ENCODE measurements around the gene FOXP1.
A peak's percentile ranks its signal among the peaks of the same experiment; 100 is the strongest.

DNA sequence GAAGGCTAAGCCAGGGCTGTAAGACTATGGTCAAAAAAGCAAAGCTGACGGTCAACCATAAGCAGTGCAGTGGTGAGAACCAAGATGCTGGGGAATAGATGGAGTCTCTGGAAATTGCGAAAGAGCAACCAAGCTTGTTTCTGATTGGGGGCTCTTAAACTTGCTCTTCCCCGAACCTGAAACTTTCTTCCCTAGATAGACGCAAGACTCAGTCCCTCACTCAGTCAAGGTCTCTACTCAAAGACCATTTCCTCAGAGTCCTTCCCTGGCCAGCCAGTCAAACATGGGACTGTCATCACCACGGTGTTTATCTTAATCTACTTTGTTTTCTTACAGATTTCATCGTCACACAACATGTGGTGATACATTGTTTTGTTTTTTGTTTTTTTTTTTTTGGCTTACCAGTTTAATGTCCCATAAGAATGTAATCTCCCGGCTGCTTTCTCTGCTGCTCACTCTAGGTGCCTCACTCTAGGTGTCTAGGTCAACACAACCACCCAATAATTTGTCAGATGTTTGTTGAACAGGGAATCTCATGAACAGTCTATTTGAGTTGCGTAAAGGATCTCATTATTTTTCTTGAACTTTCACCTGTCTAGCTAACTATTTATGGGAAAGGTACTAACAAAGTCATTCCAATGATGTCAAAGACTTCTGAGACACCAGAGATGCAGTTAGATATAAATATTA is 495.4 kb downstream of the FOXP1 start:
- TF ChIP-seq, protein P1, sequence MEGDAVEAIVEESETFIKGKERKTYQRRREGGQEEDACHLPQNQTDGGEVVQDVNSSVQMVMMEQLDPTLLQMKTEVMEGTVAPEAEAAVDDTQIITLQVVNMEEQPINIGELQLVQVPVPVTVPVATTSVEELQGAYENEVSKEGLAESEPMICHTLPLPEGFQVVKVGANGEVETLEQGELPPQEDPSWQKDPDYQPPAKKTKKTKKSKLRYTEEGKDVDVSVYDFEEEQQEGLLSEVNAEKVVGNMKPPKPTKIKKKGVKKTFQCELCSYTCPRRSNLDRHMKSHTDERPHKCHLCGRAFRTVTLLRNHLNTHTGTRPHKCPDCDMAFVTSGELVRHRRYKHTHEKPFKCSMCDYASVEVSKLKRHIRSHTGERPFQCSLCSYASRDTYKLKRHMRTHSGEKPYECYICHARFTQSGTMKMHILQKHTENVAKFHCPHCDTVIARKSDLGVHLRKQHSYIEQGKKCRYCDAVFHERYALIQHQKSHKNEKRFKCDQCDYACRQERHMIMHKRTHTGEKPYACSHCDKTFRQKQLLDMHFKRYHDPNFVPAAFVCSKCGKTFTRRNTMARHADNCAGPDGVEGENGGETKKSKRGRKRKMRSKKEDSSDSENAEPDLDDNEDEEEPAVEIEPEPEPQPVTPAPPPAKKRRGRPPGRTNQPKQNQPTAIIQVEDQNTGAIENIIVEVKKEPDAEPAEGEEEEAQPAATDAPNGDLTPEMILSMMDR (IDR thresholded peaks at IDR 0.05; ENCODE audit: low read depth, low read length), result peak; percentile 13; the same call in 1 of the 2 replicates
- no peak for TF ChIP-seq EZH2phosphoT487 (IDR thresholded peaks at IDR 0.05; ENCODE audit: low read depth)

Measured in OCI-LY3 (cell line).